Colon (tissue), 2 donors: Measurements from ENCODE around the gene GOT2.
"Not testable (repeated sequence)": the region's sequence is repeated elsewhere in the genome, so short reads cannot be mapped to it uniquely, and the experiment has no call there.

Source experiments
- FAIRE-seq: peaks from 2 replicates; lab custom pipeline; 2012; peaks lifted over from hg19 to GRCh38; lab: Jason Lieb, UNC
- donor health status: control.
- donor health status: control.

GOT2 gene

DNA sequence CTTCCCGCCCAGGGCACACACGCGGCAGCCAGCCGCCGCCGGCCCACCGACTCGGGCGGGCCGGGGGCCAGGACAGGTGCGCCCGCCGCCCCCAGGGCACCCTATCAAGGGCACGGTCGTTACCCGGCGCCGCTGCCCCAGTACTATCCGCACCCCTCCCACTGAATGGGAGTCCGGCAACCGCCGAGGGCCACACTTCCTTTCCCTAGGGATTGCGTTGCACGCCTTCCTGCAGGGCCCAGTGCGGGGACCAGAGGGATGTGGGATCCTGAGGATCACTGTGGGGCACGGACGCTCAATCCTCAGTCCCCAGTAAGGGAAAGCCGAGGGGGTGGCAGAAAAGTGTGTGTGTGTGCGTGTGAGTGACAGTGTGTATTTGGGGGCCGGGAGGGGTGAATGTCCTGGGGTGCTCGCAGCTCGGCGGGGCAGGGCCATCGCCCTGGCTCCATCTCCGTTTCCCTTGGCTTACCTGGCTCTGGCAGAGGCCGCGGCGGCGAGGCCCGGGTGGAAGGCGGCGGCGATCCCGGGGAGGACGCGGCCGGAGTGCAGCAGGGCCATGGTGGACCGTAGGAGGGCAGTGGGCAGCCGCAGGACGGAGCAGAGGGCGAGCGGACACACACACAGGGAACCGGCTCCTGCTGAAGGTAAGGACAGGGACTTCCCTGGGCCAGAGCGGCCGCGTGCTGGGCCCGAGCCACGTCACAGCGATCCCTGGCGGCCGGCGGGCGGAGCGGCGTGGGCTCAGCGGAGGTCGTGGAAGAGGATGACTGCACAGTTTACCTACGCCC lies at the start of gene GOT2:
Gene GOT2 (minus strand): TSS at position 646 of the 788 bp plus-strand sequence. CDS start 88 bp downstream, at position 558.
- no peak for FAIRE-seq

DNA sequence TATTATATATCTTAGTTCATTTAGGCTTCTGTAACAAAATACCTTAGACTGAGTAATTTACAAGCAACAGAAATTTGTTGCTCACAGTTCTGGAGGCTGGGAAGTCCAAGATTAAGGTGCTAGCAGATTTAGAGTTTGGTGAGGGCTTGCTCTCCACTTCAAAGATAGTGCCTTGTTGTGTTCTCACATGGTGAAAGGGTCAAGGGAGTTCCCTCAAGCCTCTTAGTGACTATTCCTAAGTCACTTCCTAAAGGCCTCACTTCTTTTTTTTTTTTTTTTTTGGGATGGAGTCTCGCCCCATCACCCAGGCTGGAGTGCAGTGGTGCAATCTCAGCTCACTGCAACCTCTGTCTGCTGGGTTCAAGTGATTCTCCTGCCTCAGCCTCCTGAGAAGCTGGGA lies 45.2 kb upstream of the GOT2 start:
- FAIRE-seq, result not testable (repeated sequence)

DNA sequence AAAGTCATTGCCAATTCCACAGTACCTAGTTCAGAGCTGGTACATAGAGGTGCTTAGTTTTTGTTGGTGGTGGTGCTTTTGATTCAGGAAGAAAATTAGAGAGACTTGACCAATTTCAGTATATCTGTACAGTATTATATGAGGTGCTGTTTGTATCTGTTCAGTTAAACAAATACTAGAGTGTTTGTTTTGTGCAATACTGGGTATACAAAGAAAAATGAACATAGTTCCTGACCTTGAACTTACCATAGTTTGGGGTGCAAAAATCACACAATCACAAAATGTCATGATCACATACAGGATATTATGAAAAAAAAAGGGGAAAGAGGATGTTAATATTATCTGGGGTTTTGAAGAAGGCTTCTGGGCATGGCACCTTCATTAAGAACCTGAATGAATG lies 39.8 kb upstream of the GOT2 start:
- FAIRE-seq, result no peak

GRCh38 chr16:58768145-58768544 lies 34.0 kb upstream of the GOT2 start:
- FAIRE-seq, result no peak

- no peak for FAIRE-seq
These were observed 33.5 kb upstream of the GOT2 start for GRCh38 chr16:58767581-58767980.

GRCh38 chr16:58756650-58757332 lies 22.7 kb upstream of the GOT2 start:
- no peak for FAIRE-seq

- no peak for FAIRE-seq
These were observed 22.0 kb upstream of the GOT2 start for GRCh38 chr16:58755989-58756649.

- no peak for FAIRE-seq
These were observed 19.6 kb upstream of the GOT2 start for GRCh38 chr16:58753711-58754134.

DNA sequence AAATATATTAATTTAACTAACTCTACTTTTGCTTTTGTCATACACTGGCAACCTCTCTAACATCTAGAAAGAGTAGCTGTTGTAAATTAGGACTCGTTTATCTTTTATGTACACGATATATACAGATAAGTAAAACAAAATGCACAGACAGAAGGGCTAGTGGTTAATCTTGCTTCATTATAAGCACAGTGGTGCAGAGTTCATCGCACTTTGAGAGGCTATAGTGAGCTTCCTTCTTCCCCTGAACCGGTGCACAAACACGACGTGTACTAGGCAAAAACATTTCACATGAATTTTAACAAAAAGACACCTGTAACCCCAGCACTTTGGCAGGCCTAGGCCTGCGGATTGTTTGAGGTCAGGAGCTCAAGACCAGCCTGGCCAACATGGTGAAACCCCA lies 10.4 kb upstream of the GOT2 start:
- no peak for FAIRE-seq

DNA sequence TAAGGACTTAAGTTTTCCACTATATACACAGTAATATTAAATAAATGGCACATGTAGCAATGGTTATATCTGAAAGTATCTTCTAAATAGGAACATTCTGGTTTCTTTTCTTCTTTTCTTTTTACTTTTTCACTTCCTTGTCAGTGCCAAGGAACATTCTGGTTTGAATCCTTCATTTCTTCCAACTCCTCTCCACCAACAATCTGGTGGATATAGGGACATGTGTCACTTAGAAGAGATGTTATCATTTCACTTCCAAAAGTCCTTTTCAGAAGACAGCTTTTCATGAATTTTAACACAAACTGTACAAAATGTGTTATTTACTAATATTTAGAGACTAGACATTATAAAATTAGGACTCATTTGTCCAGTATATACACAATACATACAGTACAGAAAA lies 7.9 kb upstream of the GOT2 start:
- no peak for FAIRE-seq

GRCh38 chr16:58741166-58741565 lies 7.0 kb upstream of the GOT2 start:
- peak; percentile 65 for FAIRE-seq

DNA sequence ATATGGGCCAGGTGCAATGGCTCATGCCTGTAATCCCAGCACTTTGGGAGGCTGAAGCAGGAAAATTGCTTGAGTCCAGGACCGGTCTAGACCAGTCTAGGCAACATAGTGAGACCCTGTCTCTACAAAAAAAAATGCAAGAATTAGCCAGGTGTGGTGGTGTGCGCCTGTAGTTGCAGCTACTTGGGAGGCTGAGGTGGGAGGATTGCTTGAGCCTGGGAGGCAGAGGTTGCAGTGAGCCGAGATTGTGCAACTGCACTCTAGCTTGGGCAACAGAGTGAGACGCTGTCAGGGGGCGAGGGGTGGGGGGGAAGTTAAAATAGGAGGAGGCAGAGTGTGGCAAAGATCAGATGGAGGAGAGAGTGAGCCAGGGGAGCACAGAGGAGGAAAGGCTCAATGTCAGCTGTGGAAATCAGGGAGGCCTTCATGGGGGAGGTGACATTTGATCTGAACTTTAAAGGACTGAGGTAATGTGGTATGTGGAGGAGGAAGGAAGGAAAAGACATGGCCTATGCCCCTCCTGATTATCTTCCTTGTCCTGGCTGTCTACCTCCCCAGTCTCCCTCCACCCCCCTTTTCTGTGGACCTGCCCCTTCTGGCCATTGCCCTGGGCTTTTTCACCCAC lies 4.7 kb upstream of the GOT2 start:
- FAIRE-seq, result no peak

DNA sequence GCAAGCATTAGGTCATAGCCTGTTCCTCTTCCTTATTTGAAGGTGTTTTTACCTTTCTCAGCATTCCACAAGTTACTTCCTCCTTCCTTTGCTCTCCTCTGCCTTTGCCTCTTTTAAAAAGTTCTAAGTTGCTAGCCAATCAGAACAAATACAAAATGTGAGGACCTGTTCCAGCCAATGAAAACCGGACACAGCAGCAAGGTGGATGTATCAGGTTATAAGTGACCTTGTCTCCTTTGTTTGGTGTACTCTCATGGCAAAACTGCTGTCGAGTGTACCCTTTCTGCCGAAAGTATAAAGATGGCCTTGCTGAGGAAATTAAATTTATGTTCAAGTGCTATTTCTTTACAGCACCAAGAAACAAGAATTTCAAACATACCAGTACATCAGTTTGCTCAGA lies 2.2 kb upstream of the GOT2 start:
- not testable (repeated sequence) for FAIRE-seq

DNA sequence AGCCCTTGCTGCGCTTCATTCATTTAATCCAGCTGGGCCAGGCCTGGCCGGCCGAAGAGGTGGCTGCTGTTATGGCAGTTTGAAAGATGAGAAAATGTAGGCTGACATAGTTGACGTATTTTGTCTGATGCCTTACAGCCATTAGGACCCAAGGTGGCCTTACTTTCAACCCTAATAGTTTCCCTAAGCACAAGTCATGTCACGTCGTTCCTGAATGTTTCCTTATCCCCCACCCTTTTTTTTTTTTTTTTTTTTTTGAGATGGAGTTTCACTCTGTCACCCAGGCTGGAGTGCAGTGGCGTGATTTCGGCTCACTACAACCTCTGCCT lies 307 bp upstream of the GOT2 start:
- FAIRE-seq, result no peak

DNA sequence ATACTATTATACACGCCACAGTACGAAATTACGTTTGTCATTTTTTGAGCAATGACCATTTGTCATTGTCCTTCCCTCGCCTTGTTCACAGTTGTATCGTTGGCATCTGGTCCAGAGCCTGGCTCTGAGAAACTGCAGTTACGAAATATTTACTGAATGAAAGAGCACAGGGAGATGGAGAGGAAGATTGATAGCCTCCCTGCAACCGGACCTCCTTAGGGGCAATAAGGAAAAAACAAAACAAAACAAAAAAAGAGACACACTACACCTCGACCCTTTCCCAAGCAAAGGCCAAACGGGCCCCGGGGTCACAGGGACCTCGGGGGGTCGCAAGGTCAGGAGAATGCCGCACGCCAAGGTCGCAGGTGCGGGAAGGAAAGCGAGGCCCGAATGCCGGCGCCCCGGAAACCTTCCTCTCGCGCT lies 857 bp downstream of the GOT2 start:
- FAIRE-seq, result no peak

DNA sequence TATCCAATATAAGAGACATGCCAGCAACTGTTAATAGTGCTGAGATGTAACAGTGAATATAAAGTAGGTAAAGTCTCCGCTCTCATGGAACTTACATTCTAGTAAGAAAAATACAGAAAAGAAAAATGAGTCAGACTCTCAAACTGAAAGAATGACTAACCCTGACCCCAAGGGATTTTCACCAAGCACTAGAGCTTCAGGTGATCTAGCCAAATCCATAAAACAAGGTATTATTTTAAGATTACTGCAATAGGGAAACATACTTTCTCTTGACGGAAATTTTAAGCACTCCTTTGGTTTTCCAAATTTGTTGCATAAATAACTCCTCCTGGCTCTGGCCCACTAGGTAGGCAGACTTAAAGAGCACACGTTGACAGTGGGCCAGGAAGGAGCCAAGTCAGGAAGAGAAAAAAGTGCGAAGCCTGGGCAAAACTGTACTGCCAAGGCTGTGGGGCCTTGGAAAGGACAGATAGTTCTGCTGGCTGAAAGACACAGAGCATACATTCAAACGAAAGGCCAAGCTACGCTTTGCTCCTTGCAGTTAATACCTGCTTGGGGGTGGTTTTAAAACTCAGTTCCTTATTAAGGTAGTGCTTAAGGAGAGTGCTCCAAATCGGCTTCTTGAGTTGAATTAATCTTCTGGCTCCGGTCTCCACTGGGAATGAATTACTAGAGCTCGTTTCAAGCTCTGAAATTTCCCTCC lies 1.4 kb downstream of the GOT2 start:
- no peak for FAIRE-seq

DNA sequence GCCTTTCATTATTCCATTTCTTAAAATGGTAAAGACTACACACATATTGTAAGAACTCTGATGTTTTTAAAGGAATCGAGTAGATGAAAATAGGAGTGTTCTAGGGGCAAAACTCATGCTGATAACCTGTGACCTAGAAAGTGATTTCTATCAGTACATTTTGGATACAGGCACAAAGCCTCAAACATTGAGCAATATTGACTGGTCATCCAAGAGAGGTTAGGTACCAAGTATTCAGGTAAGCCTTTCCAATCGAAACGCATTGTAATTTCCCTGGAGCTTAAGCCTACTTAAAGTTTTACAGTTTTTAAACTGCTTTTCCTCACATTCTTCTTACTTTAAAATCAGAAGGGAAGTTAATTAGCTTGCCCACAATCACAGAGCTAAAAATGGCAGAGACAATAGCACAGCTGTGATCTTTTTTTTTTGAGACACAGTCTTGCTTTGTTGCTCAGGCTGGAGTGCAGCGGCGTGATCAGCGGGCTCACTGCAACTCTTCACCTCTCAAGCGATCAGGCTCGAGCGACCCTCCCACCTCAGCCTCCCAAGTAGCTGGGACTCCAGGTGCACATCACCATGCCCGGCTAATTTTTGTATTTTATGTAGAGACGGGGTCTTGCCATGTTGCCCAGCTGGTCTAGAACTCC lies 3.3 kb downstream of the GOT2 start:
- FAIRE-seq, result no peak

DNA sequence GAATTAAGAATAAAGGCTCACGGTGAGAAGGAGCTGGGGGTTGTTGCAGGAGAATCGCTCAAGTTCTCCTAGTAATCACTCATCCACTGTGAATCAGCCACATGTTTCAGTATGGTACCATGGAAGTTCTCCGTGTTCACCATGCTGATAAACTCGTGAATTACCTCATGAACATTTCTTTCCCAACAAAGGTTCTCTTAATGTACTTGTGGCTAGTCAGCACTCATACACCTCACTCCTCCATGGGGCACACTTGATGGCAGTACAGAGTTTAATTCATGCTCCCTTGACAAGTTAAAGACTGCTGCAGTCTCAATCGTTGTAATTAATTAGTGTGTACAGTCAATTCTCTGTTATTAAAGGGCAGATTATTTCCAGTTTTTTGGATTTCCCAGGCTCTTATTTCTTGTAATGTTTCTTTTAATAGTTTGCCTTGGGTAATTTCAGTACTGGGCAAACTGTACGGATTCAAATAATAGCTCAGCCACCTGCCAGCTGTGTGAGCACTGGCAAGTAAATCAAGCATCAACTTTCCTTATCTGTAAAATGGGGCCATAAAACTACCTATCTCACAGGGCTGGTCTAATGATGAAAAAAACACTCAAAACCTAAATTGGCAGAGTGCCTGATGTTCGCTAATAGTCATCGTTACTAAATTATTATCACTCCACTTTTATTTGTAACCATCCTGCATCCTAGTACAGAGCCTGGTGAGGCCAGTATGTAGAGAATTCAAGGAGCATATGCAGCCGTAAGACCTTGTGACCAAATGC lies 6.1 kb downstream of the GOT2 start:
- FAIRE-seq, result no peak

- no peak for FAIRE-seq
These were observed 6.9 kb downstream of the GOT2 start for GRCh38 chr16:58727028-58727781.

DNA sequence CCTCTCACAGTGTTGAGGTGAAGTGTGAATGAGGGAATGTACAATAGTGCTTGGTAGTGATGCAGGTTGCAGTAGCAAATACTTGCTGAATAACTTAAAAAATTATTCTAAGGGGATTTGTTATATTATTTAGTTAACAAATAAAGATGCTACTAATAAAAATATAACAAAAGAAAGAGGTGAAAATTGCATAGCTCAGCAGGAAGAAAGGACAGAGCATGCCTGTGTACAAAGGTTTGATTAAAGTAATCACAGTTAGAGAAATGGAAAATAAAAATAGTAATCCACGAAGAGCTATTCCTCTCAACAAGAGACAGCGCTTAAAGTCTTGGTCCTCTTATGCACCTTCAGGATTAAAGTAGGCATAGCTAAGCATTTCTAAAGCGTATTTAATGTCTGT lies 11.0 kb downstream of the GOT2 start:
- FAIRE-seq, result no peak
